SIG-M5 treated with dmso at 0.1 percent for 504 hours (cell line): Measurements from ENCODE around the gene RMDN3.

Source experiments
- DNase-seq: peaks from one replicate; lab custom pipeline; 2025; ENCODE audit not compliant: unreplicated experiment; lab: John Stamatoyannopoulos, UW

The RMDN3 gene

DNA sequence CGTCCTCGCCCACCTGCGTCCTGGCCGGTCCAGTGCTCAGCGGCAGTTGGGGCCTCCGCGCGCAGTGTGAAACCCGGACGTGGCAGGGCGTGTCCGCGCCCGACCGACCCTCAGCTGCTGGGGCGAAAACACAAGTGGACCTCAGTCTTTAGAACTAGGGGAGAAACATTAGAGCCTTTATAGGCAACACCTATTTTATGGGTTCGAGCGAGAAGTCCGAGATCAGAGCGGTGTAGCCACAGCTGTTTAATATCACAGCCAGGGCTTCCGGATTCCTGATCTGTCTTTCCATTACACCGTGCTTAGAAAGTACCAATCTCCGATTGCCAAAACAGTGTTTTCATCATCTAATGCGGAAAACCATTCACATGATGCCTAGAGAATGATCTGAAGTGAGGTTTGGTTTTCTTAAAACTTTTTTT is 59.6 kb downstream of the RMDN3 start:
- no peak for DNase-seq

GRCh38 chr15:40694688-40695468 is 60.2 kb downstream of the RMDN3 start, which contains the start of gene RAD51:
Gene RAD51, plus strand, starts transcription at chr15:40695174. Its CDS starts 3,585 bp downstream, at chr15:40698759.
- peak; percentile 97 for DNase-seq

DNA sequence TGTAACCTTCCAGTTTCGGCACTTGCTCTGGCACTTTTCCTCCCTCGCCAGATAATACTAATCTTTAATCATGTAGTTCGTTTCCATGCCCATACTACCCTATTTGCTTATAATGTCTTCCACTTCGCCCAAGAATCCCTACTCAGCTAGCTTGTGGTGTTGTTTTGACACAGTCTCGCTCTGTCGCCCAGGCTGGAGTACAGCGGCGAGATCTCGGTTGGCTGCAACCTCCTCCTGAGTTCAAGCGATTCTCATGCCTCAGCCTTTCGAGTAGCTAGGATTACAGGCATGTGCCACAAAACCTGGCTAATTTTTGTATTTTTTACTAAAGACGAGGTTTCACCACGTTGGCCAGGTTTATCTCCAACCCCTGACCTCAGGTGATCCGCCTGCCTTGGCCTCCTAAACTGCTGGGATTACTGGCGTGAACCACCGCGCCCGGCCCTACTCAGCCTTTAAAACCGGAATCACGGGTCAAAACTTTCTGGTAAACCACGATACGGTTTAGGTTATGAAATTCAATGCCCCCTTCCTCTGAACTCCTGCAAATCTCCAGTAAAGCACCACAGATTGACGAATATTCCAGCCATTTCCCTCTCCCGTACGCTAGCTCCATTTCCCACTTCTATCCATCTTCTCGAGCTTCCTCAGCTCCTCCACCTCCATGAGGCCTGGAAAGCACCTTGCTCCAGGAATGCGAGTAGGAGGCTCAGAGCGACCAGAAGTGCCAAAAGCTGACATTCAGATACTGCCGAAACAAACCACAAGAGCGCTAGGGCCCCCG is 61.0 kb downstream of the RMDN3 start:
- no peak for DNase-seq

GRCh38 chr15:40691737-40692136 is 63.3 kb downstream of the RMDN3 start:
- DNase-seq: no peak

DNA sequence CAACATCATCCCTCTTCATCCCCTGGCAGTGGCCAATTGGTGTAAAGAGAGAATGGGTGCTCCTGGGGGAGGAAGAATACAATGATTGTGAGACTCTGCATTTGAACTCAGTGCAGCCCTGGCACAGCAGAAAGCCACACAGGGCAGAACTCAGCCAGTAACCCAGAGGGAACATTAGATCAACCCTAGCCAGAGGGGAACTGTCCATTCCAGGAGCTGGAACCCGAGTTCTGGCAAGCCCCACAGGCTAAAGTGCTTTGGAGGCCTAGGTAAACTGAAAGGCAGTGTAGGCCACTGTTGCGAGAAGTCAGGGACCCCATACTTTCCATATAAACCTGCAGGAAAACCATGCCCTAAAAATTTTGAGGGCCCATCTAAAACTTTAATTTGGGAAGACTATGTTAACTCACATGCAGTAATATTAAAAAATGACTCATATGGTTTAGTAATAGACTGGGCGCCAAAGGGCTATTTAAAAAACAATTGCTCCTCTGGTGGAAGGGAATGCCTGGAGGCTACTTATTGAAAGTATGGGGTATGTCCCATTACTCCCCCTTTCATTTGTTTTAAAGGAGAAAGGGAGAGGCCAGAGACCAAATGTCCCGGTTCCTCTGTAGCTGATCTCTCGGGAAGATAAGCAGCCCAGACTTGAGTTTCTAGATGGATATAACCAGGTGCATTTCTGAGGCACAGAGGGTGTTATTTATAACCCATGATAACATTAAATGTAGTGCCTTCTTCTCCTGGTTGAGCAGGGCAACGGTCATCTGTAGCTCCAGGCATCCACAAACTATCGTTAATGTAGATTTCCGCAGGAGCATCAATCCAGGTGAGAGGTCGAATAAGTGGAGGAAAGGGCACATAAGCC is 65.9 kb downstream of the RMDN3 start:
- no peak for DNase-seq
